HCT116 (cell line): ENCODE data around the gene CLASP2. TPM values are rescaled to one million over a fixed set of nuclear protein-coding genes. Genes with fewer than 3 reads are reported as not detected.
"Not testable (repeated sequence)": the region's sequence is repeated elsewhere in the genome, so short reads cannot be mapped to it uniquely, and the experiment has no call there.

ENCODE experiments used
- ATAC-seq: fragments of 200-7000 bp; cut with Tn5 transposase; 2 replicates; pipeline ENCODE4 v1.9.1; 2020; ENCODE audit warnings: mild to moderate bottlenecking, moderate library complexity
- BruUV-seq: library from RNA; stranded (reverse); fragments of 400-500 nt; replicated peaks from 2 replicates; lab custom pipeline; 2021; lab: Mats Ljungman, UMichigan
- CTCF ChIA-PET: fragments of 300-600 bp; sonication (Branson Sonifier 250); formaldehyde crosslinking; loops from one replicate; lab custom pipeline; 2021; ENCODE audit warnings: antibody characterized with exemption; lab: Charles Lee
- POLR2A ChIA-PET: fragments of 300-600, 350-600 bp; sonication (Branson Sonifier 250); formaldehyde crosslinking; loops from one replicate; lab custom pipeline; 2021; ENCODE audit warnings: antibody characterized with exemption; lab: Charles Lee
- RAD21 ChIA-PET, 2 experiments: fragments of 300-600 bp; sonication (Branson Sonifier 250); formaldehyde crosslinking; loops; one replicate each; lab custom pipeline; 2023; ENCODE audit warnings: low total read pairs in 2 of 2; ENCODE audit not compliant: uncharacterized antibody in 2 of 2, unreplicated experiment in 2 of 2, low non-redundant PET in 1 of 2; lab: Charles Lee
- DNase-seq: peaks from one replicate; pipeline ENCODE4 v3.0.0-alpha.2; 2010; ENCODE audit warnings: low read depth, low spot score
- H2AFZ ChIP-seq: fragments of 200-600 bp; shearing (Covaris generic), sonication (generic); 2 replicates; pipeline ENCODE4 v1.6.1; 2017; ENCODE audit warnings: low read depth, mixed run types, mixed read lengths, antibody characterized with exemption, low read length; ENCODE audit not compliant: poor library complexity, severe bottlenecking
- H3K27ac ChIP-seq: 2 replicates; pipeline ENCODE4 v1.5.1; 2012; ENCODE audit warnings: low read depth, low read length
- H3K27me3 ChIP-seq: fragments of 200-600 bp; sonication (generic); 2 replicates; pipeline ENCODE4 v1.6.1; 2016; ENCODE audit warnings: mixed run types, low read length, mixed read lengths; ENCODE audit not compliant: insufficient read depth
- H3K36me3 ChIP-seq, 2 experiments: fragments of 200-500 bp in 1 of 2; fragments of 200-600 bp in 1 of 2; sonication (Bioruptor generic) in 1 of 2; sonication (generic) in 1 of 2; 2 replicates each; pipeline versions ENCODE4 v1.5.1 to v1.6.1; 2014 to 2016; ENCODE audit warnings: low read length in 2 of 2, inconsistent platforms in 1 of 2, mixed read lengths in 1 of 2, mixed run types in 1 of 2; ENCODE audit not compliant: insufficient read depth in 2 of 2, control insufficient read depth in 1 of 2
- H3K4me1 ChIP-seq, 2 experiments: fragments of 200-600 bp in 1 of 2; sonication (generic) in 1 of 2; 2 replicates each; pipeline versions ENCODE4 v1.5.1 to v1.6.1; 2012 to 2017; ENCODE audit warnings: low read length in 2 of 2, inconsistent platforms in 1 of 2, mild to moderate bottlenecking in 1 of 2, mixed read lengths in 1 of 2, mixed run types in 1 of 2, moderate library complexity in 1 of 2; ENCODE audit not compliant: insufficient read depth in 2 of 2, control insufficient read depth in 1 of 2
- H3K4me2 ChIP-seq: fragments of 200-600 bp; sonication (generic); 2 replicates; pipeline ENCODE4 v1.6.1; 2017; ENCODE audit warnings: mixed run types, low read length, mixed read lengths
- H3K4me3 ChIP-seq, 2 experiments: fragments of 200-600 bp in 1 of 2; sonication (generic) in 1 of 2; replicated peaks in 1 of 2; 2 replicates each; pipeline ENCODE4 v1.5.1; 2011 to 2016; ENCODE audit warnings: low read length in 2 of 2, control low read depth in 1 of 2, low read depth in 1 of 2, mild to moderate bottlenecking in 1 of 2, mixed read lengths in 1 of 2, mixed run types in 1 of 2
- H3K79me2 ChIP-seq: fragments of 200-600 bp; sonication (generic); 2 replicates; pipeline ENCODE4 v1.6.1; 2017; ENCODE audit warnings: mild to moderate bottlenecking, mixed run types, low read length, moderate library complexity, mixed read lengths; ENCODE audit not compliant: insufficient read depth
- H3K9ac ChIP-seq: fragments of 200-600 bp; sonication (generic); 2 replicates; pipeline ENCODE4 v1.6.1; 2016; ENCODE audit warnings: low read length, mixed read lengths
- H3K9me2 ChIP-seq: fragments of 200-600 bp; sonication (generic), shearing (Covaris generic); 2 replicates; pipeline ENCODE4 v1.6.1; 2017; ENCODE audit warnings: mixed run types, mild to moderate bottlenecking, moderate library complexity; ENCODE audit not compliant: insufficient read depth
- H3K9me3 ChIP-seq, 2 experiments: fragments of 200-500 bp in 1 of 2; fragments of 200-600 bp in 1 of 2; sonication (Bioruptor generic) in 1 of 2; sonication (generic) in 1 of 2; 2 replicates each; pipeline ENCODE4 v1.6.1; 2014 to 2017; ENCODE audit warnings: low read length in 2 of 2, mixed read lengths in 2 of 2, inconsistent platforms in 1 of 2, low read depth in 1 of 2, mild to moderate bottlenecking in 1 of 2, mixed run types in 1 of 2, moderate library complexity in 1 of 2; ENCODE audit not compliant: control insufficient read depth in 1 of 2, insufficient read depth in 1 of 2
- H4K20me1 ChIP-seq: fragments of 200-600 bp; sonication (generic), shearing (Covaris generic); 2 replicates; pipeline ENCODE4 v1.6.1; 2017; ENCODE audit warnings: mixed run types, mild to moderate bottlenecking, moderate library complexity; ENCODE audit not compliant: insufficient read depth
- CBX3 ChIP-seq: IDR thresholded peaks from 2 replicates; pipeline ENCODE4 v1.6.1; 2012; ENCODE audit warnings: low read depth
- CEBPB ChIP-seq: IDR thresholded peaks from 2 replicates; pipeline ENCODE4 v1.6.1; 2012; ENCODE audit warnings: low read depth
- EZH2 ChIP-seq: fragments of 200-600 bp; sonication (generic); IDR thresholded peaks from 2 replicates; pipeline ENCODE4 v1.6.1; 2017; ENCODE audit warnings: antibody characterized with exemption, mixed run types
- POLR2A ChIP-seq: IDR thresholded peaks from 2 replicates; pipeline ENCODE4 v1.7.0; 2011; ENCODE audit warnings: borderline replicate concordance; ENCODE audit not compliant: insufficient read depth, insufficient read length; ENCODE audit errors: extremely low read depth
- RAD21 ChIP-seq: IDR thresholded peaks from 2 replicates; pipeline ENCODE4 v1.6.1; 2012; ENCODE audit warnings: low read depth, mild to moderate bottlenecking
- SP1 ChIP-seq: IDR thresholded peaks from 2 replicates; pipeline ENCODE4 v1.6.1; 2012; ENCODE audit warnings: low read depth
- SRF ChIP-seq: IDR thresholded peaks from 2 replicates; pipeline ENCODE4 v1.6.1; 2012; ENCODE audit warnings: low read depth
- TCF7L2 ChIP-seq: IDR thresholded peaks from 2 replicates; pipeline ENCODE4 v1.7.0; 2011; ENCODE audit warnings: borderline replicate concordance, inconsistent platforms; ENCODE audit not compliant: insufficient read depth, insufficient read length; ENCODE audit errors: extremely low read depth
- YY1 ChIP-seq: IDR thresholded peaks from 2 replicates; pipeline ENCODE4 v1.6.1; 2011; ENCODE audit warnings: low read length, low read depth, moderate library complexity, mild to moderate bottlenecking; ENCODE audit not compliant: insufficient replicate concordance; ENCODE audit errors: extremely low read depth
- intact Hi-C: fragments of 100-400 bp; cut with micrococcal nuclease; formaldehyde crosslinking; loops from 2 replicates; pipeline ENCODE4 v1.10.0; 2022
- total RNA-seq: library from RNA; stranded (reverse); gene quantifications from one replicate; pipeline ENCODE4 v1.2.1, GENCODE V29; 2021; ENCODE audit not compliant: unreplicated experiment

The CLASP2 gene
- total RNA-seq, 1 experiment from 2014 or later = 36.3 TPM

GRCh38 chr3:33453331-33453761, 264.7 kb downstream of the CLASP2 start:
- H2AFZ ChIP-seq = no peak overlapping the region
- no peaks in the 10 kb centered on the region for H3K27me3 ChIP-seq
- no peaks in the 10 kb centered on the region; a peak in 1 of 4 replicates for H3K9me3 ChIP-seq
- ChIA-PET CTCF (interaction anchor here (1.1 kb wide), 1 partner anchor 80 kb away, joined by 3 read pairs; no protein-coding TSS in a partner anchor), RAD21 (no interaction called here), POLR2A (interaction anchor here (2.6 kb wide), 1 partner anchor 13 kb away, joined by 8 read pairs; the partner anchor contains the start of gene UBP1)
- intact Hi-C loops = no loop called here
- no peak overlapping the region for H3K4me2 ChIP-seq
- no peak overlapping the region for H3K4me3 ChIP-seq
- H3K9me2 ChIP-seq = no peaks in the 10 kb centered on the region
- no peaks in the 10 kb centered on the region for H3K79me2 ChIP-seq
- BruUV-seq = no TSS peak
- H3K27ac ChIP-seq = no peak overlapping the region
- H3K36me3 ChIP-seq = 0 out of 4 replicates have a peak, but pooled peaks cover 0 to 3% of the 10 kb centered on the region in 2 experiments
- no peak for ATAC-seq
- no peak for DNase-seq
- H3K4me1 ChIP-seq = no peaks in the 10 kb centered on the region
- TF ChIP-seq TCF7L2 (no peak), CBX3 (no peak), RAD21 (no peak), SP1 (no peak), SRF (no peak), EZH2 (no peak), YY1 (no peak), CEBPB (no peak), POLR2A (no peak)
- H3K9ac ChIP-seq = no peak overlapping the region
- H4K20me1 ChIP-seq = no peaks in the 10 kb centered on the region

DNA sequence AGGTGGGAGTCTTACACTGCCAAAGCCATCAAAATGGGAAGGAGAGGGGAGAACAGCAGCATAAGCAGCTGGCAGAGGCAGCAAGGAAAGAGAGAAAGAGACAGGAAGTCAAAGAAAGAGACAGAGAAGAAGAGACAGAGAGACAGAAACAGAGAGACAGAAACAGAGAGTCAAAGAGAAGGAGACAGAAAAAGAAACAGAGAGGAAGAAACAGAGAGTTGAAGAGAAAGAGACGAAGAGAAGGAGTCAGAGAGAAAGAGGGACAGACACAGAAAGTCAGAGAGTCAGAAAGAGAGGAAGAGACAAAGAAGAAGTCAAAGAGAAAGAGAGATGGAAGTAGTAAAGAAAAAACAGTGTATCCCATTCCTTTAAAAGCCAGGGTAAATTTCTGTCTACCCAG, 266.1 kb downstream of the CLASP2 start:
- H2AFZ ChIP-seq, H3K36me3 ChIP-seq, POLR2A ChIA-PET, CTCF ChIA-PET, H3K4me1 ChIP-seq, H4K20me1 ChIP-seq, intact Hi-C loops, ATAC-seq, H3K79me2 ChIP-seq, H3K4me2 ChIP-seq, H3K4me3 ChIP-seq, DNase-seq, H3K27ac ChIP-seq, H3K9me2 ChIP-seq, H3K9ac ChIP-seq, BruUV-seq, H3K9me3 ChIP-seq, H3K27me3 ChIP-seq, RAD21 ChIA-PET: not testable (repeated sequence)
